NCI-H1105 (cell line): ENCODE measurements around the gene ADAMTS6.

Experiments used
- DNase-seq: peaks from one replicate; lab custom pipeline; 2025; lab: John Stamatoyannopoulos, UW

Gene ADAMTS6

DNA sequence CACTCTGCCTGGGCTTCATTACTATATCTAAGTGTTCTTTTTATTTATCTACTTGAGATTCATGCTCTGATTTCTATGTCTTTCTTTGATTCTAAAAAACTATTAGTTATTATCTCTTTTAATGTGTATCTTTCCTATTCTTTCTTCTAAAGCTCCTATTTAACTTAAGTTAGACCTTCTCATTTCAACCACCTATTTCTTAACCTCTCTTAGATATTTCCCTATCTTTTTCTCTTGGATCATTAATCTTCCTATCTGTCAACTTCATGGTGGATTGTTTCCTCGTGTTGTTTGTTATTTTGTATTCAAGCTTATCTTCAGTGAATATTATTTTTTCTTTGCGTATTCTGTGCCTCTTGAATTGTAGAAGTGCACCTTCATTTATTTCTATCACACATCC lies 202.1 kb downstream of the ADAMTS6 start:
- DNase-seq: no peak

GRCh38 chr5:65276178-65276890 lies 205.4 kb downstream of the ADAMTS6 start:
- no peak for DNase-seq

DNA sequence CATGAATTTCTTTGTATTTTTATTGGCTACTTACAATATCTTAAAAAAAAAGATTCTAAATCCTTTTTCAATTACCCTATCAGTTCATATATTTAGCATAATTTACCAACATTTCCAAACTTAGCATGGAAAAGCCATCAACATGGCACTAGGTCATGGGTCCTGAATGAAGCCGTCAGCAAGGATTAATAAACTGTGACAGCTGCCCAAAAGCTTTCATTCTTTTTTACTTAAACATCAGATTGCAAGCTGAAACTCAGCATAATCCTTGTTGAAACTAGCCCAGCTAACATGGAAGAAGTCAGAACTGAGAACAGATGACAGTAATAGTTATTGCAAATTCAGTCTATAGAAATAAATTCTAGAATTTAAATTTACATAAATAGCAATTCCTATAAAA lies 209.8 kb downstream of the ADAMTS6 start:
- DNase-seq: no peak

DNA sequence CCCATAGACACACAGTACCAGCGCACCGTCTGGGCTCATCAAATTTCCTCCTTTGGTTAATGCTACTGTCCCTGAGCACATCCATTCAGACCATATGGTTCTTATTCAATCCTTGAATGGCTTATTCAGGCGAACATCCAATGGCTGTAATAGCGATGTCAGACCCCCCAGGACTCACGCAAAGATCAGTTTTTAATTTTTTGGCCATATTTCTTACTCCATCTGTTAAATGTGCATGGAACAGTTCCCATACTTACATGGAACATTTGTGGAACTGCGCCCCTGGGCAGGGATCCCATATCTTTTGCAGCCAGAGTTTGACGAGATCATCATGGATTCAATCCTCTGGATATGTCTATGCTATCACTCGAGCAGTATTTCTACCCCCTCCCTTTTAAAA lies 213.2 kb downstream of the ADAMTS6 start:
- no peak for DNase-seq

DNA sequence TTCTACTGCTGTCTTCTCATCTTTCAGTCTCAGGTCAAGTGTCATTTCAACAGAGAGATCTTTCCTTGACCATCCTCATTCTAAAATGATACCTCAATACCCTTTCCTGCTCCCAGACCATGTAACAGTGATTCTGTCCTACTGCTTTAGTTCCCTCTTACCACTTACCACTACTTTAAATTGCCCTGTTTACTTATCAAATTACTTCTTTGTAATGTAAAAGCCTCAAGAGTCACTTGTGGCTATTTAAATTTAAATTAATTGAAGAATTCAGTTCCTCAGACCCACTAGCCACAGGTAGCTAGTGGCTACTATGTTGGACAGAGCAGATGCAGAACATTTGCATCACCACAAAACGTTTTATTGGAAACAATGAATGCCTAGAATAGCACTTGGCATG lies 217.3 kb downstream of the ADAMTS6 start:
- DNase-seq: no peak

GRCh38 chr5:65263321-65263720 lies 218.4 kb downstream of the ADAMTS6 start:
- DNase-seq: no peak

DNA sequence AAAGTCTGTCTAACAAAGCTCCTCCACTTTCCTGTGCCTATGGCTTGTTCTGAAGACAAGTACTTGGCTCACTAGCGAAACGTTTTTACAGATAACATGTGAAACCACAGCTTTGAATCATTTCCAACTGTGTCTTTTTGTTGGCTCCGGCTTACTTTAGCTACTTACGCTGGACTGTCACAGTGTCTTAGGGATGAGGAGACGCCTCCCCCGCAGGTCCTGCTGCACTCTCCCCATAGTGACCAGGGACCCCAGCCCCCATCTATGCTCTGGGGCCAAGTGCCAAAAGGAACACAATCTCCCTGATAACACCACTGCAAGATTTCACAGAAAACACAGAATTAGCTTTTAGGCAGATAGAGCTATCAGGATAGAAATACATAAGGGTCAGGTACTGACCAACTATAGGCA lies 219.1 kb downstream of the ADAMTS6 start:
- no peak for DNase-seq

GRCh38 chr5:65262096-65262495 lies 219.6 kb downstream of the ADAMTS6 start:
- peak; percentile 14 for DNase-seq

DNA sequence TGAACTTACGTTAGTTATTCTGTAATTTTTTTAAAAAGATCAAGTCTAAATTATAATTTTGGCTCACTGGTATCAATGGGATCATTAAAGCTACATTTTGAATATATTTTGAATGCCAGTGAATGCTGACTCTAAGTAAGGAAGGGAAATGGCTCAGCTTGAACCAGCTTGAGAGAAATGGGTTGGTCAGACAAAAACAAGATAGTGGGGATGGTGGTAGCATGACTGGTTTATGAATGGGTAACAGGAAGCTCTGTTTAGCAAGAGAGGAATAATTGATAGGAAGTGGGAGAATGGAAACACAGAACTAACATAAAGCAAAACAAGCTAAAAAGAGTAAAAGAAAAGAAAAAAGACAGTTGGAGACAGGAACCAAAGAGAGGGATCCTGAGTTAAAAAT lies 220.2 kb downstream of the ADAMTS6 start:
- no peak for DNase-seq

DNA sequence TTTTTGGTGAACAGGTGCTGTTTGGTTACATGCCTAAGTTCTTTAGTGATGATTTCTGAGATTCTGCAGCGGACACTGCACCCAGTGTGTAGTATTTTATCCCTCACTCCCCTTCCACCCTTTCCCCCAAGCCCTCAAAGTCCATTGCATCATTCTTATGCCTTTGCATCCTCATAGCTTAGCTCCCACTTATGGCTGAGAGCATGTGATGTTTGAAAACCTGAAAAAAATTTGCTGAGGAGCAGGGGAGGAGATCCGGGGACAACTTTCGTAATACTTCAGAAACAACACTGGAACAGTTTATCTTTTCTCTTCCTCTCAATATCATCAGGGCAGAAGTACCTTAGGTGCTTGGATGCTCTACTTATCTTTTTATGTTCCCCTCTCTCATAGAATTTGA lies 226.4 kb downstream of the ADAMTS6 start:
- no peak for DNase-seq

- DNase-seq: no peak
These were observed 228.7 kb downstream of the ADAMTS6 start for GRCh38 chr5:65252977-65253376.

DNA sequence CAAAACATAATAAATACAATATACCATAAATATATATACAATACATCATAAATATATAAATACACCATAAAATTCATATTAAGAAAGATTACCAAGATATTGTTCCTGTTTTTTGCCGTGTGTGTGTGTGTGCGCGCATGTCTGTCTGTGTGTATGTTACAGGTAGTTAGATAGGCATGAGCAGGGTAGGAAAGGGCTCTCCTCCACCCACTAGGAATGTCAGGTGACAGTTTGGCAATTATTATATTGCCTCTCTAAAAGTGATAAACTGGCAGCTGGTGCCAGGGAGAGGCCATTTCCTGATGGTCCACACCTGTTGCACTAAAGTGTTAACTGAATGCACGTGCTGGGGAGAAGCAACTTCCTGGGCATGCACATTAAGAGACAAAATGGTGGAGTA lies 232.8 kb downstream of the ADAMTS6 start:
- DNase-seq: no peak

- DNase-seq: no peak
These were observed 234.1 kb downstream of the ADAMTS6 start for GRCh38 chr5:65247594-65247993.

GRCh38 chr5:65246741-65247140 lies 235.0 kb downstream of the ADAMTS6 start:
- no peak for DNase-seq

- no peak for DNase-seq
These were observed 237.7 kb downstream of the ADAMTS6 start for GRCh38 chr5:65244031-65244430.

DNA sequence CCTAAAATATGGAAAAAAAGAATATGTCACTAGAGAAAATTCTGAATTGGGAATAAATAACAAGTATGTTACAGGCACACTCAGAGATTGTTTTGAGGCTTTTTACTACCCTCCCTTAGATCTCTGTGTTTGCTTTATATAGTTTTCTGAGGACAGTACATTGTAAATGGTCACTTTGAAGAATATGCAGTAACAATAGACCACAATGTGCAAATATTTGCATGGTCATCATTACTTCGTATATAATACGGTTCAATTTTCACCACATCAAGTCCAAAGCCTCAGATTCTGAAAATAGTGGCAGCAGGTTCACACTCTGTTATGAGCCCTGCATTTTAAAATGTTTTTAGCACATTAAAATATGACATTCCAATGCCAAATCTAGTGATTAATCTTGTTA lies 238.6 kb downstream of the ADAMTS6 start:
- no peak for DNase-seq

- DNase-seq: no peak
These were observed 251.9 kb downstream of the ADAMTS6 start for GRCh38 chr5:65229841-65230240.

DNA sequence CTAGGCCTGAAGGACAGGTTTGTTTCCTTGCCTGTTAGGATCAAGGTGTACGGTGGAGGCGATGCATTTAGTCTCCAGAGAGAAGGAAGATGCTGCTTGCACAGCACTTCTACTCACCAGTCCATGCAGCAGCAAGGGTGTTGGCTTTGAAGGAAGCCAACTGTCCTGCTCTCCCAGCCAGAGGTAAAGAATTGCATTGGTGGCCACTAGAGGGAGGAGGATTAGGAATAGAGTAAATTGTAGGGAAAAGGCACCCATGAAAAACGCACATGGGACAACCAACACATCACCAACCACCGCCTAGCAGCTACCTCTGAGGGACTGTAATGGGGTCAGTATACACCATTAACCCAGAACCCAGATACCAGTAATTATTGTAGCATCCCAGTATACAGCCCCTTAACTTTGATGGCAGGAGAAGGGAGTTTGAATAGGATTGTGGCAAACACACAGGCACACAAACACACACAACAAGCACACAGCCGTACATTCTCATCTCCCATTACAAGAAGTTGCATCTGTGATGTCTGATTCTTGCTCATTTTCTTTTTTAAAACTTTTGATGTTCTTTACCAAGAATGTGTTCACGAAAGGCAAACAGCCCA lies 267.7 kb downstream of the ADAMTS6 start:
- DNase-seq: no peak

GRCh38 chr5:65209341-65209740 lies 272.4 kb downstream of the ADAMTS6 start:
- no peak for DNase-seq

- DNase-seq: no peak
These were observed 276.8 kb downstream of the ADAMTS6 start for GRCh38 chr5:65204966-65205365.

DNA sequence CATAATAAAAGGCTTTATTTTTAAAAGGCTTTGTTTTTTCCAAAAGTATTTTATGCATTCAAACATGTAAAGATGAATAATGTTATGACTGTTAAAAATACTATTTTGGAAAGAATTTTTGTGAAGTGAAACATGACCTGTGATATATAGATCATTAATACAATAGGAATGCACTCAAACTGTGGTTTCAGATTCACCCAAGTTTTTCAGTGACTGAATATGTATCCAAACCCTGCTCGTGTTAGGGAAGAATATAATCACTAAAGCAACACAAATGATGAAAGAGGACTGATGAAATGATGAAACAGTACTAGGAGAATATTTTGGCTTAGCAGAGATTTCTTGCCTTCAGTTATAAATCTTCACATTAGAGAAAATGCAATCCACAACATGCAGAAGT lies 278.0 kb downstream of the ADAMTS6 start:
- no peak for DNase-seq

GRCh38 chr5:65199993-65200675 lies 281.6 kb downstream of the ADAMTS6 start:
- DNase-seq: no peak

DNA sequence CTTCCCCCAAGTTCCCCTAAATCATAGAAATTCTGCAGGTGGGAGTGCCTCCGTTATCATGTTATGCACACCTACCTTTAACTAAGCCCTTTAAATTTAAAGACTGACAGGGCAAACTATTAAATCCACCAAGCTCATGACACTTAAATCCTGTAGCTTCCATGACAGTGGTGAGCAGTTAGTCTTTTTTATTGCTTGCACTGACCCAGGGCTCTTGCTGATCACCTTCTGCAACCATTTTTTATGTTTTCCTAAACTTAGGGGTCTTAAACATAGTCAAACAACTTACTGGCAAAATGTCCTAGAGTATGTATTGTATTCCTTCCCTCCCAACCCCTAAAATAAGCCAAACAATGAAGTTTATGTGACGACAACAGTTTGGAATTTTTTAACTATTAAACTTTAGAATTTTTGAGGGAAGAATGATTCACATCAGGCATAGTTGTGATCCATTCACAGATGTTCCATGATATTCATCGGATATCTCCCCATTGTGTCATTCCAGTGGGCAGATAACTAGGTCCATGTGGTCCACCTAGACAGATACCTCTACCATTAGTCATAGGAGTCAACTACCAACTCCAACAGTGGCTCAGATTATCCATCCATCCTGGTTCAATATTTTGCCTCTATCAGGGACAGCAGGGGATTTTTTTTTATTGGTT lies 283.1 kb downstream of the ADAMTS6 start:
- DNase-seq: no peak
